Testis (tissue), 3 donors: Measurements from ENCODE around the gene DDAH1. TPM values are rescaled to one million over a fixed set of nuclear protein-coding genes. Genes with fewer than 3 reads are reported as not detected.

ENCODE experiments used
- DNase-seq: peaks from one replicate; pipeline ENCODE4 v3.0.0-alpha.2; 2019
- H3K27ac ChIP-seq, 2 donors: fragments of 200-600 bp; sonication (generic); one replicate each; pipeline ENCODE4 v1.5.1; 2019
- H3K27me3 ChIP-seq: fragments of 200-600 bp; sonication (generic); one replicate; pipeline ENCODE4 v1.5.1; 2019
- H3K36me3 ChIP-seq: fragments of 200-600 bp; sonication (generic); one replicate; pipeline ENCODE4 v1.5.1; 2017; ENCODE audit warnings: low read depth; ENCODE audit errors: missing control alignments
- H3K4me1 ChIP-seq: fragments of 200-600 bp; sonication (generic); one replicate; pipeline ENCODE4 v1.5.1; 2019
- H3K4me3 ChIP-seq, 2 donors: fragments of 200-600 bp; sonication (generic); one replicate each; pipeline ENCODE4 v1.5.1; 2017 to 2019
- H3K9me3 ChIP-seq: fragments of 200-600 bp; sonication (generic); one replicate; pipeline ENCODE4 v1.5.1; 2017
- CTCF ChIP-seq, 3 experiments: fragments of 450-650 bp in 2 of 3; fragments of 200-600 bp in 1 of 3; sonication (generic) in 1 of 3; IDR thresholded peaks; one replicate each; pipeline ENCODE4 v1.5.1; 2016 to 2019; ENCODE audit warnings: antibody characterized with exemption in 3 of 3, mild to moderate bottlenecking in 2 of 3, moderate library complexity in 1 of 3
- POLR2A ChIP-seq: fragments of 450-650 bp; IDR thresholded peaks from one replicate; pipeline ENCODE4 v1.6.1; 2017; ENCODE audit warnings: antibody characterized with exemption, mild to moderate bottlenecking, moderate library complexity
- WGBS, 2 donors: methylation state at CpG; one replicate each; pipeline ENCODE4 v1.1.5; 2018; 5-methylcytosine and 5-hydroxymethylcytosine counted together
- intact Hi-C: fragments of 100-400 bp; cut with DNase I; formaldehyde crosslinking; loops from one replicate; pipeline ENCODE4 v1.15.1; 2023; ENCODE audit warnings: low total_unique reads
- polyA plus RNA-seq: library from polyadenylated mRNA; stranded (reverse); fragments of 350-450 nt; fragmentation: Illumina TruSeq; extraction: RNeasy Lipid Tissue Mini Kit (QIAGEN cat#74804); gene quantifications from one replicate; pipeline ENCODE4 v1.2.3, GENCODE V29; 2014; ENCODE audit warnings: low read depth, low replicate concordance; ENCODE audit not compliant: insufficient read depth
- total RNA-seq, 2 donors: library from RNA; depleted of rRNA; stranded (reverse); fragments of >200 nt; gene quantifications; one replicate each; pipeline ENCODE4 v1.2.3, GENCODE V29; 2016

Gene DDAH1
- total and polyA plus RNA-seq, 3 donors from 2014 or later = 45.3 to 71.3 (median 54.3) TPM

GRCh38 chr1:85428471-85429089 lies 36.4 kb downstream of the DDAH1 start:
- intact Hi-C loops = no loop called here
- Histone ChIP-seq H3K36me3 (no peaks in the 10 kb centered on the region), H3K4me3 (no peak overlapping the region), H3K27me3 (no peaks in the 10 kb centered on the region), H3K27ac (no peak overlapping the region), H3K9me3 (no peaks in the 10 kb centered on the region), H3K4me1 (peaks cover 17% of the 10 kb centered on the region)
- no peak for TF ChIP-seq CTCF (IDR thresholded peaks at IDR 0.05)
- TF ChIP-seq POLR2A = no peak
- DNase-seq = no peak
- 52 to 57% methylated on average over 2 of the region's 2 CpGs for WGBS, 2 donors

GRCh38 chr1:85427849-85428248 lies 37.1 kb downstream of the DDAH1 start:
- TF ChIP-seq POLR2A = no peak
- TF ChIP-seq CTCF (IDR thresholded peaks at IDR 0.05) = no peak
- 93 to 96% methylated on average over 3 of the region's 3 CpGs for WGBS, 2 donors
- no peak for DNase-seq
- Histone ChIP-seq H3K27ac (no peak overlapping the region), H3K4me3 (no peak overlapping the region), H3K36me3 (no peaks in the 10 kb centered on the region), H3K4me1 (peaks cover 17% of the 10 kb centered on the region), H3K9me3 (no peaks in the 10 kb centered on the region), H3K27me3 (no peaks in the 10 kb centered on the region)
- intact Hi-C loops = no loop called here

DNA sequence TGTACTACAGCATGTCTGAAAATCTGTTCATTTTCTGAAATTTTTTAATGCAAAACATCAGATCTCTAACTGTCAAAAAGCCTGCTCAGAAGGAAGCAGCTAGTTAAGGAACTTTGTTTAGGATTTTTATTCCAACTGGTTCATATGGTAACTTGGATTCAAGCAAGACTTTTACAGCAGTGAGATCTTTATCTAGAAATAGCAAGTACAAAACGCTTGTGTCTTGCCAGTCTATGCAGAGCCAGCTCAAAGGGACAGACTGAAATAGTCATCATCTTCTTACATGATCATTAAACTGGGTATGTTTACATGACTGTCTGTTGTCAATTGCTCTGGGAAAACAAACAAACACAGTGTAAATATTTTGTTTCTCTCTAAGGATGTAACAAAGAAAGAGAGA lies 37.6 kb downstream of the DDAH1 start:
- Histone ChIP-seq H3K9me3 (no peaks in the 10 kb centered on the region), H3K27ac (peak overlapping the region in 1 of 2 donors; percentile 22), H3K27me3 (no peaks in the 10 kb centered on the region), H3K36me3 (no peaks in the 10 kb centered on the region), H3K4me1 (peaks cover 17% of the 10 kb centered on the region), H3K4me3 (no peak overlapping the region)
- no peak for TF ChIP-seq CTCF (IDR thresholded peaks at IDR 0.05)
- no peak for TF ChIP-seq POLR2A
- WGBS, 2 donors = 22 to 35% methylated on average over 1 of the region's 1 CpG
- intact Hi-C loops = no loop called here
- no peak for DNase-seq

- Histone ChIP-seq H3K27me3 (no peaks in the 10 kb centered on the region), H3K27ac (peak overlapping the region in 1 of 2 donors; percentile 58), H3K4me1 (peaks cover 9% of the 10 kb centered on the region), H3K36me3 (no peaks in the 10 kb centered on the region), H3K9me3 (no peaks in the 10 kb centered on the region), H3K4me3 (no peak overlapping the region)
- WGBS, 2 donors = 48 to 63% methylated on average over 1 of the region's 1 CpG
- DNase-seq = peak; percentile 72
- intact Hi-C loops = no loop called here
- TF ChIP-seq POLR2A (no peak), CTCF (IDR thresholded peaks at IDR 0.05) (no peak)
These were observed 43.8 kb downstream of the DDAH1 start for GRCh38 chr1:85421179-85421578.

DNA sequence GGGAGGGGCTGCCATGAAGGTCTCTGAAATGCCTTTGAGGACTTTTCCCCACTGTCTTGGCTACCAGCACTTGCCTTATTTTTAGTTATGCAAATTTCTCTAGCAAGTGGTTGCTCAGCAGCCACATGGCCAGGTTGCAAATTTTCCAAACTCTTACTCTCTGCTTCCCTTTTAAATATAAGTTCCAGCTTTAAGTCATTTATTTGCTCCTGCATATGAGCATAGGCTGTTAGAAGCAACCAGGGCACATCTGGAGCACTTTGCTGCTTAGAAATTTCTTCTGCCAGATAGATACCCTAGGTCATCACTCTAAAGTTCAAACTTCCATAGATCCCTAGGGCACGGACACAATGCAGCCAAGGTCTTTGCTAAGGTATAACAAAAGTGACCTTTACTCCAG lies 44.8 kb downstream of the DDAH1 start:
- Histone ChIP-seq H3K27ac (peak overlapping the region in 1 of 2 donors; percentile 58), H3K27me3 (no peaks in the 10 kb centered on the region), H3K4me3 (no peak overlapping the region), H3K9me3 (no peaks in the 10 kb centered on the region), H3K4me1 (peaks cover 2% of the 10 kb centered on the region), H3K36me3 (no peaks in the 10 kb centered on the region)
- DNase-seq = no peak
- 35 to 58% methylated on average over 1 of the region's 1 CpG for WGBS, 2 donors
- intact Hi-C loops = no loop called here
- TF ChIP-seq CTCF (IDR thresholded peaks at IDR 0.05) = no peak
- no peak for TF ChIP-seq POLR2A
